Measurements from ENCODE around the gene SHOC2. TPM values are rescaled to one million over a fixed set of nuclear protein-coding genes. Genes with fewer than 3 reads are reported as not detected.

The SHOC2 gene
- total RNA-seq (2021; fragmentation: NEBNext Ultra II Directional; extraction: Animal tissue kit (Norgen Biotek cat#: 25700)) (28.2 and 30.2 TPM in 2 replicates), polyA plus RNA-seq (2011; rRNA removed) (4.3 and 7.6 TPM in 2 replicates), polyA minus RNA-seq (2011; rRNA and poly(A)+ RNA removed) (15.4 and 27.7 TPM in 2 replicates)
- 8.2 TPM for polyA plus RNA-seq (2011; cell fraction: cytosol; rRNA removed)
- polyA plus RNA-seq (2011; cell fraction: nucleus; rRNA removed), result 2.5 TPM
- 6.6 to 12.6 TPM (median 8.2 TPM) in 4 replicates for polyA plus RNA-seq (2012, experiment 1 of 2)
- polyA plus RNA-seq (2012, experiment 2 of 2), result 0.92 TPM
- polyA plus RNA-seq (2013, experiment 1 of 2), result 15.2 TPM
- 17.5 TPM for polyA plus RNA-seq (2013, experiment 2 of 2)
- polyA minus RNA-seq (2011; cell fraction: cytosol; rRNA and poly(A)+ RNA removed), result 19.5 TPM
- polyA minus RNA-seq (2011; cell fraction: nucleus; rRNA and poly(A)+ RNA removed), result 47.7 TPM
- long read RNA-seq, experiment 1, partial matches to known transcripts, result 17 of 24 reads
- long read RNA-seq, experiment 1, other reads (novel, unspliced or antisense), result 3 of 24 reads
- long read RNA-seq, experiment 2, transcript SHOC2-202 (9 exons, 3,943 nt), result major isoform, 13 of 21 reads
- long read RNA-seq, experiment 2, partial matches to known transcripts, result 1 of 21 reads
- long read RNA-seq, experiment 2, other reads (novel, unspliced or antisense), result 6 of 21 reads

DNA sequence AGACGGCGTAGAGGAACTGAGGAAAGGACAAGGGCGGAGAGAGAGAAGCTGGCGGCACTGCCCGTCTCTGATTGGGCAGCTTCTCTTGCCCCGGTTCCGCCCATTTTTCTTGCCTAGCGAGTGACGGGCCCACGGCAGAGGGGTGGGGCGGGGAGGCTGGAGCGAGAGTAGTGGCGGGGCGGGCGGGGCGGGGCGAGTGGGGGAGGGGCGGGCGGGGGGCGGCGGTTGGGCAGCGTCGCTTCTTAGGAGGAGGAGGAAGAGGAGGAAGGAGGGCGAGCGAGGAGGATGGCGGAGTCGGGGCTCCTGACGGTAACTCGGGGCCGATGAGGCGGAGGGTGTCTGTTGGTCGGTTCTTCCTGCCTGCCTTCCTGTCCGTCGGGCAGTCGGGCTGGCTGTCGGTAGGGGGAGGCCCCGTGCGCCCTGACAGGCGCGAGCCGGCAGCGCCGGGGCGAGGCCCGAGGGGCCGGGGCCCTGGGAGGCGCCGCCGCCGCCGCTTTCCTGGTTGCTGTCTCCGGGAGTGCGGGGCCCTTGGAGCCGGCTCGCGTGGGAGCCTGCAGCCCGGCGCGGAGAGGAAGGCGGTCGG is at the start of gene SHOC2:
SHOC2 (plus strand) TSS at position 256 of the 583 bp plus-strand sequence. CDS start 44,755 bp downstream, outside the sequence.
- no peak within 1 kb of the TSS for H2BK20ac ChIP-seq (ENCODE audit: low read length)
- peak within 1 kb of the TSS; percentile 85 to 100 (median 98) for H3K4me3 ChIP-seq (ENCODE audit: extremely low read depth in 1 of 4, insufficient read depth in 2 of 4, low read depth in 3 of 4, low read length in 4 of 4)
- H3K4ac ChIP-seq (replicated peaks; ENCODE audit: insufficient read length, low read depth, low read length), result peak within 1 kb of the TSS; percentile 91
- peaks cover 0 to 1% of the 10 kb centered on the region in 2 experiments for H4K20me1 ChIP-seq (replicated peaks in 1 of 2; ENCODE audit: control insufficient read depth in 1 of 2, insufficient read depth in 2 of 2, low read length in 2 of 2)
- peak within 1 kb of the TSS; percentile 75; the same call in 1 of the 2 replicates for H2BK15ac ChIP-seq (ENCODE audit: low read length)
- no peak within 1 kb of the TSS for H3K23ac ChIP-seq (ENCODE audit: insufficient read length)
- H3K14ac ChIP-seq (ENCODE audit: insufficient read length), result no peak within 1 kb of the TSS
- H3K9me3 ChIP-seq (ENCODE audit: insufficient read depth in 2 of 2, low read depth in 1 of 2, low read length in 1 of 2), result no peaks in the 10 kb centered on the region
- H2BK12ac ChIP-seq (ENCODE audit: low read depth, low read length), result peak within 1 kb of the TSS; percentile 52
- DNase-seq (ENCODE audit: low read depth in 1 of 2, low spot score in 2 of 2), result peak in 1 of 2 experiments; percentile 80
- H3K23me2 ChIP-seq (ENCODE audit: low read depth, low read length), result no peaks in the 10 kb centered on the region; the same call in 1 of the 2 replicates
- peak within 1 kb of the TSS; percentile 85 for H2BK5ac ChIP-seq (ENCODE audit: low read depth, low read length)
- peak within 1 kb of the TSS; percentile 86 for H4K91ac ChIP-seq (replicated peaks; ENCODE audit: insufficient read length, low read length)
- H3K27ac ChIP-seq (ENCODE audit: low read depth, low read length), result peak within 1 kb of the TSS; percentile 91
- H3K4me1 ChIP-seq (replicated peaks in 1 of 4; ENCODE audit: control insufficient read depth in 3 of 4, insufficient read depth in 4 of 4, low read length in 3 of 4), result peaks cover 0 to 7% (median 4%) of the 10 kb centered on the region in 4 experiments; a peak in 5 of 7 replicates
- H2BK120ac ChIP-seq (replicated peaks; ENCODE audit: low read depth, low read length), result no peak within 1 kb of the TSS
- ChIA-PET CTCF (ENCODE audit: partially characterized antibody) (interaction anchor here (2.7 kb wide), 1 partner anchor 115 kb away, joined by 6 read pairs; no protein-coding TSS in a partner anchor), POLR2A (ENCODE audit: partially characterized antibody) (interaction anchor here (0.7 to 2.2 kb wide), 6 partner anchors 11 to 302 kb away, joined by 3 to 9 read pairs (median 4); partner anchors contain the start of gene PDCD4)
- H3K4me2 ChIP-seq (ENCODE audit: insufficient read depth in 1 of 2, low read depth in 2 of 2, low read length in 2 of 2), result peak within 1 kb of the TSS; percentile 82 to 88
- no peak within 1 kb of the TSS for H2AK5ac ChIP-seq (ENCODE audit: low read depth, low read length)
- H3K18ac ChIP-seq (ENCODE audit: extremely low read depth, low read length), result peak within 1 kb of the TSS; percentile 89; the same call in 1 of the 2 replicates
- H3K56ac ChIP-seq (replicated peaks; ENCODE audit: insufficient read length, low read depth, low read length), result peak within 1 kb of the TSS; percentile 33
- 1% methylated on average over 14 of the region's 61 CpGs; no CpG with 5 or more reads in 1 of the 2 experiments for WGBS, 2 experiments (ENCODE audit: extremely low coverage in 1 of 2, insufficient coverage in 1 of 2, insufficient read length in 1 of 2, insufficient replicate concordance in 2 of 2, low coverage in 1 of 2, low lambda C conversion rate in 2 of 2, missing lambda C conversion rate in 1 of 2)
- FAIRE-seq, result no peak
- H3K27me3 ChIP-seq (replicated peaks in 1 of 4; ENCODE audit: control insufficient read depth in 3 of 4, extremely low read depth in 1 of 4, insufficient read depth in 3 of 4, low read length in 3 of 4), result no peaks in the 10 kb centered on the region
- peak within 1 kb of the TSS; percentile 75 to 91 (median 86) for H3K9ac ChIP-seq (replicated peaks in 1 of 4; ENCODE audit: extremely low read depth in 1 of 4, low read depth in 3 of 4, low read length in 3 of 4)
- H3K79me2 ChIP-seq (ENCODE audit: control insufficient read depth in 1 of 2, insufficient read depth in 2 of 2, low read length in 2 of 2), result peaks cover 7 to 54% of the 10 kb centered on the region in 2 experiments; a peak in 3 of 4 replicates
- H4K8ac ChIP-seq (ENCODE audit: extremely low read depth, insufficient read depth, low read length), result peak within 1 kb of the TSS; percentile 87; the same call in 1 of the 2 replicates
- peak within 1 kb of the TSS; percentile 96 for H4K5ac ChIP-seq (ENCODE audit: insufficient read length, low read depth, low read length)
- no peaks in the 10 kb centered on the region for H3K79me1 ChIP-seq (ENCODE audit: low read depth, low read length)
- H2AFZ ChIP-seq (ENCODE audit: low read length), result peak within 1 kb of the TSS; percentile 93
- no peaks in the 10 kb centered on the region for H3K36me3 ChIP-seq (ENCODE audit: control insufficient read depth in 2 of 4, insufficient read depth in 4 of 4, low read length in 3 of 4)
- TF ChIP-seq EP300 (IDR thresholded peaks at IDR 0.05; ENCODE audit: borderline replicate concordance in 1 of 2, low read depth in 2 of 2, low read length in 2 of 2), result no peak; a peak in 1 of 3 replicates
- no peak for TF ChIP-seq CBX8 (IDR thresholded peaks at IDR 0.05; ENCODE audit: borderline replicate concordance, low read depth, low read length)
- TF ChIP-seq TBP (IDR thresholded peaks at IDR 0.05; ENCODE audit: low read depth, low read length), result no peak; the same call in 1 of the 2 replicates
- TF ChIP-seq HDAC2 (IDR thresholded peaks at IDR 0.05; ENCODE audit: borderline replicate concordance in 1 of 2, low read depth in 2 of 2, low read length in 2 of 2), result no peak; a peak in 1 of 4 replicates
- no peak for TF ChIP-seq NANOG (IDR thresholded peaks at IDR 0.05; ENCODE audit: insufficient read depth, low read depth, low read length, poor library complexity, severe bottlenecking)
- TF ChIP-seq, protein P1, sequence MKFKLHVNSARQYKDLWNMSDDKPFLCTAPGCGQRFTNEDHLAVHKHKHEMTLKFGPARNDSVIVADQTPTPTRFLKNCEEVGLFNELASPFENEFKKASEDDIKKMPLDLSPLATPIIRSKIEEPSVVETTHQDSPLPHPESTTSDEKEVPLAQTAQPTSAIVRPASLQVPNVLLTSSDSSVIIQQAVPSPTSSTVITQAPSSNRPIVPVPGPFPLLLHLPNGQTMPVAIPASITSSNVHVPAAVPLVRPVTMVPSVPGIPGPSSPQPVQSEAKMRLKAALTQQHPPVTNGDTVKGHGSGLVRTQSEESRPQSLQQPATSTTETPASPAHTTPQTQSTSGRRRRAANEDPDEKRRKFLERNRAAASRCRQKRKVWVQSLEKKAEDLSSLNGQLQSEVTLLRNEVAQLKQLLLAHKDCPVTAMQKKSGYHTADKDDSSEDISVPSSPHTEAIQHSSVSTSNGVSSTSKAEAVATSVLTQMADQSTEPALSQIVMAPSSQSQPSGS (IDR thresholded peaks at IDR 0.05; ENCODE audit: low read length), result peak; percentile 2; the same call in 1 of the 2 replicates

Measured in H1 (cell line).